ENCODE data around the gene DGKG. TPM values are rescaled to one million over a fixed set of nuclear protein-coding genes. Genes with fewer than 3 reads are reported as not detected.

The DGKG gene
- polyA plus RNA-seq, 3 donors: 4.2 to 9.2 (median 4.3) TPM

- no peaks in the 10 kb centered on the region for H3K4me1 ChIP-seq (ENCODE audit: control insufficient read depth in 1 of 2, insufficient read depth in 2 of 2, low read length in 2 of 2)
- H3K27ac Mint-ChIP-seq: peak overlapping the region in 1 of 7 donors; percentile 10
- no peaks in the 10 kb centered on the region for H3K27me3 ChIP-seq (ENCODE audit: control insufficient read depth in 2 of 2, insufficient read depth in 2 of 2, low read length in 2 of 2)
- H3K4me3 ChIP-seq (replicated peaks in 1 of 3; ENCODE audit: low read depth in 2 of 3, low read length in 3 of 3): no peak overlapping the region
- H3K79me2 ChIP-seq (ENCODE audit: insufficient read depth, low read length): no peaks in the 10 kb centered on the region
- H3K4me3 Mint-ChIP-seq: no peak overlapping the region
- no peak overlapping the region for H3K27ac ChIP-seq (ENCODE audit: low read depth in 1 of 2, low read length in 2 of 2)
- no peak overlapping the region for H3K4me2 ChIP-seq (replicated peaks; ENCODE audit: extremely low read depth, low read length, poor library complexity, severe bottlenecking)
- intact Hi-C loops (cut with micrococcal nuclease): no loop called here
- no peak for DNase-seq
- H3K9ac ChIP-seq (ENCODE audit: insufficient read depth, low read length, poor library complexity, severe bottlenecking): no peak overlapping the region
- no peaks in the 10 kb centered on the region for H3K4me1 Mint-ChIP-seq
- WGBS (ENCODE audit: insufficient coverage): 97% methylated on average over 6 of the region's 15 CpGs
- H3K9me3 ChIP-seq (replicated peaks in 1 of 2; ENCODE audit: control insufficient read depth in 1 of 2, insufficient read depth in 1 of 2, low read length in 2 of 2): no peaks in the 10 kb centered on the region
- no peaks in the 10 kb centered on the region for H3K9me3 Mint-ChIP-seq
- no peak for TF ChIP-seq CTCF (IDR thresholded peaks at IDR 0.05)
- H4K20me1 ChIP-seq (ENCODE audit: insufficient read depth, low read length): no peaks in the 10 kb centered on the region
- H3K36me3 ChIP-seq (replicated peaks in 1 of 2; ENCODE audit: control insufficient read depth in 1 of 2, insufficient read depth in 2 of 2, low read length in 2 of 2): peaks cover 58 to 94% of the 10 kb centered on the region in 2 donors
- peaks cover 69 to 89% of the 10 kb centered on the region in 2 donors for H3K36me3 Mint-ChIP-seq
- H2AFZ ChIP-seq (ENCODE audit: insufficient read depth, low read depth, low read length, poor library complexity, severe bottlenecking): no peak overlapping the region
- H3K27me3 Mint-ChIP-seq (ENCODE audit: low read depth in 3 of 3): peaks cover 0 to 2% (median 0%) of the 10 kb centered on the region in 3 donors
Measured at GRCh38 chr3:186221760-186222378, 140.2 kb downstream of the DGKG start.

GRCh38 chr3:186220911-186221645, 141.0 kb downstream of the DGKG start:
- no peak overlapping the region for H3K27ac ChIP-seq (ENCODE audit: low read depth in 1 of 2, low read length in 2 of 2)
- Mint-ChIP-seq H3K4me1 (no peaks in the 10 kb centered on the region), H3K27ac (no peak overlapping the region), H3K36me3 (peaks cover 70 to 89% of the 10 kb centered on the region in 2 donors), H3K27me3 (ENCODE audit: low read depth in 3 of 3) (peaks cover 0 to 2% (median 0%) of the 10 kb centered on the region in 3 donors), H3K9me3 (no peaks in the 10 kb centered on the region), H3K4me3 (no peak overlapping the region)
- no peak overlapping the region for H3K4me3 ChIP-seq (replicated peaks in 1 of 3; ENCODE audit: low read depth in 2 of 3, low read length in 3 of 3)
- no peaks in the 10 kb centered on the region for H3K9me3 ChIP-seq (replicated peaks in 1 of 2; ENCODE audit: control insufficient read depth in 1 of 2, insufficient read depth in 1 of 2, low read length in 2 of 2)
- no peak for DNase-seq
- no peaks in the 10 kb centered on the region for H4K20me1 ChIP-seq (ENCODE audit: insufficient read depth, low read length)
- no peaks in the 10 kb centered on the region for H3K27me3 ChIP-seq (ENCODE audit: control insufficient read depth in 2 of 2, insufficient read depth in 2 of 2, low read length in 2 of 2)
- no peak overlapping the region for H2AFZ ChIP-seq (ENCODE audit: insufficient read depth, low read depth, low read length, poor library complexity, severe bottlenecking)
- 93% methylated on average over 7 of the region's 12 CpGs for WGBS (ENCODE audit: insufficient coverage)
- H3K4me2 ChIP-seq (replicated peaks; ENCODE audit: extremely low read depth, low read length, poor library complexity, severe bottlenecking): no peak overlapping the region
- no peaks in the 10 kb centered on the region for H3K4me1 ChIP-seq (ENCODE audit: control insufficient read depth in 1 of 2, insufficient read depth in 2 of 2, low read length in 2 of 2)
- peaks cover 52 to 94% of the 10 kb centered on the region in 2 donors for H3K36me3 ChIP-seq (replicated peaks in 1 of 2; ENCODE audit: control insufficient read depth in 1 of 2, insufficient read depth in 2 of 2, low read length in 2 of 2)
- no peaks in the 10 kb centered on the region for H3K79me2 ChIP-seq (ENCODE audit: insufficient read depth, low read length)
- no peak for TF ChIP-seq CTCF (IDR thresholded peaks at IDR 0.05)
- intact Hi-C loops (cut with micrococcal nuclease): no loop called here
- no peak overlapping the region for H3K9ac ChIP-seq (ENCODE audit: insufficient read depth, low read length, poor library complexity, severe bottlenecking)
